Measurements from ENCODE around the gene GFRA1.
A peak's percentile ranks its signal among the peaks of the same experiment; 100 is the strongest.

GFRA1 gene

GRCh38 chr10:116069856-116070255, 203.2 kb downstream of the GFRA1 start:
- Histone ChIP-seq H3K9me3 (ENCODE audit: control insufficient read depth, low read length) (no peaks in the 10 kb centered on the region), H3K36me3 (ENCODE audit: control insufficient read depth, insufficient read depth, low read length) (no peaks in the 10 kb centered on the region), H3K4me3 (ENCODE audit: low read depth, low read length) (no peak overlapping the region), H3K27me3 (ENCODE audit: control insufficient read depth, insufficient read depth, low read length) (no peaks in the 10 kb centered on the region), H3K79me2 (no peaks in the 10 kb centered on the region), H3K4me2 (ENCODE audit: low read length) (no peak overlapping the region), H3K27ac (no peak overlapping the region), H3K4me1 (no peaks in the 10 kb centered on the region), H2AFZ (no peak overlapping the region), H3K9ac (no peak overlapping the region)
- TF ChIP-seq CTCF (IDR thresholded peaks at IDR 0.05), result no peak

GRCh38 chr10:116067825-116068224, 205.2 kb downstream of the GFRA1 start:
- TF ChIP-seq CTCF (IDR thresholded peaks at IDR 0.05), result no peak
- Histone ChIP-seq H3K9ac (no peak overlapping the region), H2AFZ (no peak overlapping the region), H3K79me2 (no peaks in the 10 kb centered on the region), H3K27ac (no peak overlapping the region), H3K4me2 (ENCODE audit: low read length) (no peak overlapping the region), H3K27me3 (ENCODE audit: control insufficient read depth, insufficient read depth, low read length) (no peaks in the 10 kb centered on the region), H3K9me3 (ENCODE audit: control insufficient read depth, low read length) (no peaks in the 10 kb centered on the region), H3K36me3 (ENCODE audit: control insufficient read depth, insufficient read depth, low read length) (no peaks in the 10 kb centered on the region), H3K4me3 (ENCODE audit: low read depth, low read length) (no peak overlapping the region), H3K4me1 (no peaks in the 10 kb centered on the region)

- Histone ChIP-seq H3K4me2 (ENCODE audit: low read length) (no peak overlapping the region), H3K79me2 (no peaks in the 10 kb centered on the region), H2AFZ (no peak overlapping the region), H3K9ac (no peak overlapping the region), H3K9me3 (ENCODE audit: control insufficient read depth, low read length) (no peaks in the 10 kb centered on the region), H3K4me1 (peaks cover 10% of the 10 kb centered on the region), H3K27me3 (ENCODE audit: control insufficient read depth, insufficient read depth, low read length) (no peaks in the 10 kb centered on the region), H3K4me3 (ENCODE audit: low read depth, low read length) (no peak overlapping the region), H3K27ac (no peak overlapping the region), H3K36me3 (ENCODE audit: control insufficient read depth, insufficient read depth, low read length) (no peaks in the 10 kb centered on the region)
- no peak for TF ChIP-seq CTCF (IDR thresholded peaks at IDR 0.05)
Measured at GRCh38 chr10:116063107-116063506, 209.9 kb downstream of the GFRA1 start.

- H3K9me3 ChIP-seq (ENCODE audit: control insufficient read depth, low read length), result no peaks in the 10 kb centered on the region
- no peak overlapping the region for H3K4me3 ChIP-seq (ENCODE audit: low read depth, low read length)
- no peaks in the 10 kb centered on the region for H3K27me3 ChIP-seq (ENCODE audit: control insufficient read depth, insufficient read depth, low read length)
- no peak for TF ChIP-seq CTCF (IDR thresholded peaks at IDR 0.05)
- H2AFZ ChIP-seq, result no peak overlapping the region
- H3K36me3 ChIP-seq (ENCODE audit: control insufficient read depth, insufficient read depth, low read length), result no peaks in the 10 kb centered on the region
- no peaks in the 10 kb centered on the region for H3K79me2 ChIP-seq
- H3K27ac ChIP-seq, result no peak overlapping the region
- H3K9ac ChIP-seq, result no peak overlapping the region
- peaks cover 10% of the 10 kb centered on the region for H3K4me1 ChIP-seq
- peak overlapping the region; percentile 25 for H3K4me2 ChIP-seq (ENCODE audit: low read length)
Measured at GRCh38 chr10:116060864-116061263, 212.1 kb downstream of the GFRA1 start.

- peaks cover 10% of the 10 kb centered on the region for H3K4me1 ChIP-seq
- H3K27ac ChIP-seq, result no peak overlapping the region
- H3K9me3 ChIP-seq (ENCODE audit: control insufficient read depth, low read length), result no peaks in the 10 kb centered on the region
- no peak overlapping the region for H2AFZ ChIP-seq
- H3K4me3 ChIP-seq (ENCODE audit: low read depth, low read length), result no peak overlapping the region
- no peak overlapping the region for H3K9ac ChIP-seq
- H3K27me3 ChIP-seq (ENCODE audit: control insufficient read depth, insufficient read depth, low read length), result no peaks in the 10 kb centered on the region
- no peak overlapping the region for H3K4me2 ChIP-seq (ENCODE audit: low read length)
- no peaks in the 10 kb centered on the region for H3K79me2 ChIP-seq
- no peak for TF ChIP-seq CTCF (IDR thresholded peaks at IDR 0.05)
- H3K36me3 ChIP-seq (ENCODE audit: control insufficient read depth, insufficient read depth, low read length), result no peaks in the 10 kb centered on the region
Measured at GRCh38 chr10:116059320-116059719, 213.7 kb downstream of the GFRA1 start.
